HepG2 (cell line): ENCODE measurements around the gene HNRNPC. TPM values are rescaled to one million over a fixed set of nuclear protein-coding genes. Genes with fewer than 3 reads are reported as not detected.

Source experiments
- AGO2 ChIP-seq: fragments of 200-400 bp; formaldehyde crosslinking; optimal IDR thresholded peaks from 2 replicates; pipeline ENCODE3; 2017; ENCODE audit warnings: mild to moderate bottlenecking, low read depth, low read length, moderate library complexity
- ATF7 ChIP-seq, 2 experiments: fragments of 450-650 bp in 1 of 2; sonication (generic) in 1 of 2; formaldehyde crosslinking in 1 of 2; IDR thresholded peaks; 2 replicates each; pipeline versions ENCODE4 v1.4.0 to v1.6.1; 2016 to 2020; ENCODE audit warnings: antibody characterized with exemption in 1 of 2, mild to moderate bottlenecking in 1 of 2, missing genetic modification reagents in 1 of 2
- ATF7-NPFF ChIP-seq: sonication (generic); formaldehyde crosslinking; IDR thresholded peaks from 2 replicates; pipeline ENCODE4 v1.8.1; 2023; ENCODE audit warnings: mild to moderate bottlenecking, low read depth, missing genetic modification reagents, moderate library complexity
- CHCHD3 ChIP-seq: sonication (generic); formaldehyde crosslinking; IDR thresholded peaks from 2 replicates; pipeline ENCODE4 v1.8.0; 2022; ENCODE audit warnings: mild to moderate bottlenecking, missing genetic modification reagents, moderate library complexity
- ETV5 ChIP-seq: IDR thresholded peaks from 2 replicates; pipeline ENCODE4 v1.6.1; 2018; ENCODE audit warnings: missing biosample characterization, missing genetic modification reagents, inconsistent platforms, borderline replicate concordance
- NCOA1 ChIP-seq: sonication (generic); formaldehyde crosslinking; IDR thresholded peaks from 2 replicates; pipeline ENCODE4 v1.9.0; 2021; ENCODE audit warnings: missing genetic modification reagents
- PHF20 ChIP-seq: sonication (generic); formaldehyde crosslinking; IDR thresholded peaks from 2 replicates; pipeline ENCODE4 v1.5.0; 2020; ENCODE audit warnings: mild to moderate bottlenecking, missing genetic modification reagents
- RARA ChIP-seq: IDR thresholded peaks from 2 replicates; pipeline ENCODE4 v1.6.1; 2016; ENCODE audit warnings: missing genetic modification reagents, missing compliant biosample characterization
- RBFOX2 ChIP-seq: fragments of 200-400 bp; formaldehyde crosslinking; IDR thresholded peaks from 2 replicates; pipeline ENCODE4 v1.6.1; 2017; ENCODE audit warnings: low read depth, mild to moderate bottlenecking, low read length
- SOX6 ChIP-seq, 2 experiments: fragments of 450-650 bp in 1 of 2; sonication (generic) in 1 of 2; formaldehyde crosslinking in 1 of 2; IDR thresholded peaks; 2 replicates each; pipeline versions ENCODE4 v1.4.0 to v1.6.1; 2017 to 2020; ENCODE audit warnings: antibody characterized with exemption in 1 of 2, mild to moderate bottlenecking in 1 of 2, missing genetic modification reagents in 1 of 2
- STAT5B ChIP-seq: sonication (generic); formaldehyde crosslinking; IDR thresholded peaks from 2 replicates; pipeline ENCODE4 v1.4.0; 2020; ENCODE audit warnings: missing genetic modification reagents
- U2AF2 ChIP-seq: fragments of 200-400 bp; formaldehyde crosslinking; IDR thresholded peaks from 2 replicates; pipeline ENCODE4 v1.6.1; 2017; ENCODE audit warnings: low read depth, mild to moderate bottlenecking, low read length
- ZBTB20 ChIP-seq: sonication (generic); formaldehyde crosslinking; IDR thresholded peaks from 2 replicates; pipeline ENCODE4 v1.8.1; 2023; ENCODE audit warnings: missing genetic modification reagents, low read depth, mild to moderate bottlenecking, borderline replicate concordance
- ZFP36L2 ChIP-seq: sonication (generic); formaldehyde crosslinking; IDR thresholded peaks from 2 replicates; pipeline ENCODE4 v1.4.0; 2020; ENCODE audit warnings: missing genetic modification reagents
- ZNF282 ChIP-seq: fragments of 450-650 bp; IDR thresholded peaks from 2 replicates; pipeline ENCODE4 v1.6.1; 2018; ENCODE audit not compliant: partially characterized antibody
- ZNF431 ChIP-seq: sonication (generic); formaldehyde crosslinking; IDR thresholded peaks from 2 replicates; pipeline ENCODE4 v1.9.0; 2022; ENCODE audit warnings: missing genetic modification reagents, low read depth, mild to moderate bottlenecking, borderline replicate concordance
- ZNF564 ChIP-seq: sonication (generic); formaldehyde crosslinking; IDR thresholded peaks from 2 replicates; pipeline ENCODE4 v1.8.1; 2023; ENCODE audit warnings: mild to moderate bottlenecking, missing genetic modification reagents
- ZNF7 ChIP-seq: IDR thresholded peaks from 2 replicates; pipeline ENCODE4 v1.6.1; 2016; ENCODE audit warnings: missing biosample characterization, missing genetic modification reagents
- ZNF768 ChIP-seq: sonication (generic); formaldehyde crosslinking; IDR thresholded peaks from 2 replicates; pipeline ENCODE4 v1.4.0; 2020; ENCODE audit warnings: missing genetic modification reagents
- polyA plus RNA-seq, 8 experiments: library from polyadenylated mRNA; depleted of rRNA in 3 of 8; stranded (reverse) in 7 of 8; unstranded in 1 of 8; fragments of >200 nt; fragmentation: Illumina TruSeq in 4 of 8; extraction: Trizol in 4 of 8; gene quantifications; 2 replicates each; pipeline versions ENCODE4 v1.2.1 to v1.2.3, GENCODE V29; 2011 to 2016; ENCODE audit warnings: low read depth in 4 of 8, missing spikeins in 1 of 8, mixed read lengths in 1 of 8; ENCODE audit not compliant: insufficient read depth in 1 of 8
- total RNA-seq, 5 experiments: library from RNA; depleted of rRNA; stranded (reverse); fragments of >200 nt; fragmentation: Illumina TruSeq; extraction: Trizol; gene quantifications; 2 replicates each; pipeline ENCODE4 v1.2.3, GENCODE V29; 2016; ENCODE audit warnings: low read depth in 1 of 5
- TF ChIP-seq, protein P1 (sequence below): sonication (generic); formaldehyde crosslinking; IDR thresholded peaks from 2 replicates; pipeline ENCODE4 v1.5.0; 2020; ENCODE audit warnings: mild to moderate bottlenecking, low read depth, missing genetic modification reagents, borderline replicate concordance
- TF ChIP-seq, protein P2 (sequence below): sonication (generic); formaldehyde crosslinking; IDR thresholded peaks from 2 replicates; pipeline ENCODE4 v1.8.1; 2023; ENCODE audit warnings: missing genetic modification reagents, mild to moderate bottlenecking, borderline replicate concordance
- TF ChIP-seq, protein P3 (sequence below): sonication (generic); formaldehyde crosslinking; IDR thresholded peaks from 2 replicates; pipeline ENCODE4 v1.4.0; 2020; ENCODE audit warnings: missing genetic modification reagents
- TF ChIP-seq, protein P4 (sequence below): sonication (generic); formaldehyde crosslinking; IDR thresholded peaks from 2 replicates; pipeline ENCODE4; 2020; ENCODE audit warnings: missing genetic modification reagents, mild to moderate bottlenecking, borderline replicate concordance
- TF ChIP-seq, protein P5 (sequence below): sonication (generic); formaldehyde crosslinking; IDR thresholded peaks from 2 replicates; pipeline ENCODE4 v1.5.0; 2020; ENCODE audit warnings: mild to moderate bottlenecking, missing genetic modification reagents

The HNRNPC gene
- total and polyA plus RNA-seq, 2 of the 13 experiments (the other 11 are each of a cell fraction or from before 2014, with no cell fraction given): 628 to 1,099 TPM

DNA sequence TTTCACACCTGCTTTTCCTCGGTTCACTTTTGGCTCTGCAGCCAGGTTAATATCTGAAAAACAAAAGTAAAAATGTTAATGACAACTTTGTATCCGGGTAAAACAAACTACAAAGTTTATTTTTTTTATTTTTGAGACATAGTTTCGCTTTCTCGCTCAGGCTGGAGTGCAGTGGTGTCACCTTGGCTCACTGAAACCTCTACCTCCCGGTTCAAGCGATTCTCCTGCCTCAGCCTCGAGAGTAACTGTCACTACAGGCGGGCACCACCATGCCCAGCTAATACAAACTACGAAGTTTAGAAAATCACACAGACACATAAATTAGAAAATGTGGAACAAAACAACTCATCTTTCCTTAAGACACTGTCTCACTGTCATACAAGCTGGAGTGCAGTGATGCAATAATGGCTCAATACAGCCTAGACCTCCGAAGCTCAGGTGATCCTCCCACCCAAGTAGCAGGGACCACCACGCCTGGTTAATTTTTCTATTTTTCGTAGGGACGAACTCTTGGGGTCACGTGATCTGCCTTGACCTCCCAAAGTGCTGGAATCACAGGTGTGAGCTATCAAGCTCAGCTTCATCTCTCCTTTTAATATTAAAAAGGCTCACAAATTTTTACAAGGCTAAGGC is 38.1 kb downstream of the HNRNPC start (continued):
- TF ChIP-seq STAT5B (CRISPR knock-in tag): no peak
- TF ChIP-seq ZNF431 (CRISPR knock-in tag): no peak
- TF ChIP-seq ZFP36L2 (CRISPR knock-in tag): no peak
- 0 out of 2 replicates have a peak, but pooled peaks have one; percentile 28 for TF ChIP-seq RBFOX2
- no peak for TF ChIP-seq NCOA1 (CRISPR knock-in tag)
- TF ChIP-seq, protein P1, sequence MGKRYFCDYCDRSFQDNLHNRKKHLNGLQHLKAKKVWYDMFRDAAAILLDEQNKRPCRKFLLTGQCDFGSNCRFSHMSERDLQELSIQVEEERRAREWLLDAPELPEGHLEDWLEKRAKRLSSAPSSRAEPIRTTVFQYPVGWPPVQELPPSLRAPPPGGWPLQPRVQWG (CRISPR knock-in tag): no peak
- TF ChIP-seq SOX6 (IDR thresholded peaks at IDR 0.05): no peak
- 0 out of 2 replicates have a peak, but pooled peaks have one; percentile 16 for TF ChIP-seq SOX6 (CRISPR knock-in tag; IDR thresholded peaks at IDR 0.05)
- peak; percentile 59 for TF ChIP-seq AGO2
- TF ChIP-seq ZNF564 (CRISPR knock-in tag): no peak
- no peak for TF ChIP-seq ETV5 (CRISPR knock-in tag)
- TF ChIP-seq ZNF7 (CRISPR knock-in tag): no peak
- TF ChIP-seq, protein P2, sequence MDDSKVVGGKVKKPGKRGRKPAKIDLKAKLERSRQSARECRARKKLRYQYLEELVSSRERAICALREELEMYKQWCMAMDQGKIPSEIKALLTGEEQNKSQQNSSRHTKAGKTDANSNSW (CRISPR knock-in tag): no peak
- TF ChIP-seq CHCHD3 (CRISPR knock-in tag): no peak
- peak; percentile 19; the same call in 1 of the 2 replicates for TF ChIP-seq ATF7 (IDR thresholded peaks at IDR 0.05)
- TF ChIP-seq ATF7 (CRISPR knock-in tag; IDR thresholded peaks at IDR 0.05): no peak
- TF ChIP-seq, protein P3, sequence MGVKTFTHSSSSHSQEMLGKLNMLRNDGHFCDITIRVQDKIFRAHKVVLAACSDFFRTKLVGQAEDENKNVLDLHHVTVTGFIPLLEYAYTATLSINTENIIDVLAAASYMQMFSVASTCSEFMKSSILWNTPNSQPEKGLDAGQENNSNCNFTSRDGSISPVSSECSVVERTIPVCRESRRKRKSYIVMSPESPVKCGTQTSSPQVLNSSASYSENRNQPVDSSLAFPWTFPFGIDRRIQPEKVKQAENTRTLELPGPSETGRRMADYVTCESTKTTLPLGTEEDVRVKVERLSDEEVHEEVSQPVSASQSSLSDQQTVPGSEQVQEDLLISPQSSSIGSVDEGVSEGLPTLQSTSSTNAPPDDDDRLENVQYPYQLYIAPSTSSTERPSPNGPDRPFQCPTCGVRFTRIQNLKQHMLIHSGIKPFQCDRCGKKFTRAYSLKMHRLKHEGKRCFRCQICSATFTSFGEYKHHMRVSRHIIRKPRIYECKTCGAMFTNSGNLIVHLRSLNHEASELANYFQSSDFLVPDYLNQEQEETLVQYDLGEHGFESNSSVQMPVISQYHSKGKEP: no peak
- no peak for TF ChIP-seq ZNF768 (CRISPR knock-in tag)
- TF ChIP-seq ZBTB20 (CRISPR knock-in tag): 0 out of 2 replicates have a peak, but pooled peaks have one; percentile 37
- TF ChIP-seq RARA: no peak
- no peak for TF ChIP-seq U2AF2
- TF ChIP-seq, protein P4, sequence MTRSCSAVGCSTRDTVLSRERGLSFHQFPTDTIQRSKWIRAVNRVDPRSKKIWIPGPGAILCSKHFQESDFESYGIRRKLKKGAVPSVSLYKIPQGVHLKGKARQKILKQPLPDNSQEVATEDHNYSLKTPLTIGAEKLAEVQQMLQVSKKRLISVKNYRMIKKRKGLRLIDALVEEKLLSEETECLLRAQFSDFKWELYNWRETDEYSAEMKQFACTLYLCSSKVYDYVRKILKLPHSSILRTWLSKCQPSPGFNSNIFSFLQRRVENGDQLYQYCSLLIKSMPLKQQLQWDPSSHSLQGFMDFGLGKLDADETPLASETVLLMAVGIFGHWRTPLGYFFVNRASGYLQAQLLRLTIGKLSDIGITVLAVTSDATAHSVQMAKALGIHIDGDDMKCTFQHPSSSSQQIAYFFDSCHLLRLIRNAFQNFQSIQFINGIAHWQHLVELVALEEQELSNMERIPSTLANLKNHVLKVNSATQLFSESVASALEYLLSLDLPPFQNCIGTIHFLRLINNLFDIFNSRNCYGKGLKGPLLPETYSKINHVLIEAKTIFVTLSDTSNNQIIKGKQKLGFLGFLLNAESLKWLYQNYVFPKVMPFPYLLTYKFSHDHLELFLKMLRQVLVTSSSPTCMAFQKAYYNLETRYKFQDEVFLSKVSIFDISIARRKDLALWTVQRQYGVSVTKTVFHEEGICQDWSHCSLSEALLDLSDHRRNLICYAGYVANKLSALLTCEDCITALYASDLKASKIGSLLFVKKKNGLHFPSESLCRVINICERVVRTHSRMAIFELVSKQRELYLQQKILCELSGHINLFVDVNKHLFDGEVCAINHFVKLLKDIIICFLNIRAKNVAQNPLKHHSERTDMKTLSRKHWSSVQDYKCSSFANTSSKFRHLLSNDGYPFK (CRISPR knock-in tag): no peak
- TF ChIP-seq PHF20: no peak
- no peak for TF ChIP-seq ATF7-NPFF (CRISPR knock-in tag)
- no peak for TF ChIP-seq ZNF282
- TF ChIP-seq, protein P5, sequence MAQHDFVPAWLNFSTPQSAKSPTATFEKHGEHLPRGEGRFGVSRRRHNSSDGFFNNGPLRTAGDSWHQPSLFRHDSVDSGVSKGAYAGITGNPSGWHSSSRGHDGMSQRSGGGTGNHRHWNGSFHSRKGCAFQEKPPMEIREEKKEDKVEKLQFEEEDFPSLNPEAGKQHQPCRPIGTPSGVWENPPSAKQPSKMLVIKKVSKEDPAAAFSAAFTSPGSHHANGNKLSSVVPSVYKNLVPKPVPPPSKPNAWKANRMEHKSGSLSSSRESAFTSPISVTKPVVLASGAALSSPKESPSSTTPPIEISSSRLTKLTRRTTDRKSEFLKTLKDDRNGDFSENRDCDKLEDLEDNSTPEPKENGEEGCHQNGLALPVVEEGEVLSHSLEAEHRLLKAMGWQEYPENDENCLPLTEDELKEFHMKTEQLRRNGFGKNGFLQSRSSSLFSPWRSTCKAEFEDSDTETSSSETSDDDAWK (CRISPR knock-in tag): no peak
